HG02840 (cell line): Measurements from ENCODE around the gene ELMO1.

Experiments
- ATAC-seq: cut with Tn5 transposase; IDR thresholded peaks from one replicate; pipeline ENCODE4 v1.9.1; 2021; ENCODE audit warnings: mild to moderate bottlenecking, moderate library complexity, moderate number of reproducible peaks; ENCODE audit not compliant: unreplicated experiment, low FRiP score

Gene ELMO1

GRCh38 chr7:37110660-37111424 is 337.8 kb downstream of the ELMO1 start:
- ATAC-seq: no peak

GRCh38 chr7:37109843-37110242 is 338.8 kb downstream of the ELMO1 start:
- ATAC-seq: no peak

GRCh38 chr7:37109016-37109683 is 339.5 kb downstream of the ELMO1 start:
- no peak for ATAC-seq

GRCh38 chr7:37108615-37109014 is 340.0 kb downstream of the ELMO1 start:
- no peak for ATAC-seq

- no peak for ATAC-seq
These were observed 341.5 kb downstream of the ELMO1 start for GRCh38 chr7:37107047-37107750.

GRCh38 chr7:37105762-37106161 is 342.9 kb downstream of the ELMO1 start:
- no peak for ATAC-seq

- no peak for ATAC-seq
These were observed 343.7 kb downstream of the ELMO1 start for GRCh38 chr7:37104822-37105518.

- ATAC-seq: no peak
These were observed 346.0 kb downstream of the ELMO1 start for GRCh38 chr7:37102518-37103137.

- no peak for ATAC-seq
These were observed 347.8 kb downstream of the ELMO1 start for GRCh38 chr7:37100735-37101331.

- ATAC-seq: no peak
These were observed 349.9 kb downstream of the ELMO1 start for GRCh38 chr7:37098762-37099161.

GRCh38 chr7:37097983-37098382 is 350.7 kb downstream of the ELMO1 start:
- ATAC-seq: no peak

GRCh38 chr7:37097276-37097675 is 351.4 kb downstream of the ELMO1 start:
- no peak for ATAC-seq

GRCh38 chr7:37096341-37096740 is 352.3 kb downstream of the ELMO1 start:
- ATAC-seq: no peak

GRCh38 chr7:37095122-37095521 is 353.5 kb downstream of the ELMO1 start:
- ATAC-seq: no peak

- ATAC-seq: no peak
These were observed 355.4 kb downstream of the ELMO1 start for GRCh38 chr7:37093257-37093656.

- ATAC-seq: no peak
These were observed 356.1 kb downstream of the ELMO1 start for GRCh38 chr7:37092548-37092947.

GRCh38 chr7:37089972-37090371 is 358.7 kb downstream of the ELMO1 start:
- ATAC-seq: no peak

- ATAC-seq: no peak
These were observed 363.1 kb downstream of the ELMO1 start for GRCh38 chr7:37085600-37085999.

GRCh38 chr7:37084303-37084702 is 364.4 kb downstream of the ELMO1 start:
- ATAC-seq: no peak
